Peyer's patch (tissue), 4 donors: ENCODE measurements around the gene PM20D2. TPM values are rescaled to one million over a fixed set of nuclear protein-coding genes. Genes with fewer than 3 reads are reported as not detected.

ENCODE experiments used
- DNase-seq, 3 donors: peaks; one replicate each; pipeline ENCODE4 v3.0.0-alpha.2; 2017 to 2019
- H3K27ac ChIP-seq, 4 donors: fragments of 200-600 bp; sonication (generic); one replicate each; pipeline ENCODE4 v1.5.1; 2016 to 2019
- H3K27me3 ChIP-seq, 2 donors: fragments of 200-600 bp; sonication (generic); one replicate each; pipeline ENCODE4 v1.5.1; 2019
- H3K36me3 ChIP-seq, 3 donors: fragments of 200-600 bp; sonication (generic); one replicate each; pipeline ENCODE4 v1.5.1; 2016 to 2019
- H3K4me1 ChIP-seq, 4 donors: fragments of 200-600 bp; sonication (generic); one replicate each; pipeline ENCODE4 v1.5.1; 2016 to 2019
- H3K4me3 ChIP-seq, 4 donors: fragments of 200-600 bp; sonication (generic); 1 replicate in 3 of 4; 2 replicates in 1 of 4; pipeline ENCODE4 v1.5.1; 2016 to 2019; ENCODE audit warnings: mild to moderate bottlenecking in 1 of 4
- H3K9me3 ChIP-seq, 4 donors: fragments of 200-600 bp; sonication (generic); one replicate each; pipeline ENCODE4 v1.5.1; 2016 to 2019; ENCODE audit warnings: mild to moderate bottlenecking in 1 of 4
- POLR2A ChIP-seq, 2 donors: fragments of 450-650 bp; IDR thresholded peaks; one replicate each; pipeline ENCODE4 v1.5.1; 2017; ENCODE audit warnings: antibody characterized with exemption in 2 of 2, mild to moderate bottlenecking in 2 of 2, moderate library complexity in 2 of 2
- total RNA-seq, 4 donors: library from RNA; depleted of rRNA; stranded (reverse); fragments of >200 nt; gene quantifications; one replicate each; pipeline ENCODE4 v1.1.0, GENCODE V29; 2016
- TF ChIP-seq, protein P1 (sequence below), 6 experiments: fragments of 450-650 bp in 4 of 6; fragments of 200-600 bp in 2 of 6; sonication (generic) in 1 of 6; IDR thresholded peaks; one replicate each; pipeline ENCODE4 v1.5.1; 2017 to 2019; ENCODE audit warnings: antibody characterized with exemption in 6 of 6, mild to moderate bottlenecking in 3 of 6, moderate library complexity in 1 of 6

Gene PM20D2, protein sequence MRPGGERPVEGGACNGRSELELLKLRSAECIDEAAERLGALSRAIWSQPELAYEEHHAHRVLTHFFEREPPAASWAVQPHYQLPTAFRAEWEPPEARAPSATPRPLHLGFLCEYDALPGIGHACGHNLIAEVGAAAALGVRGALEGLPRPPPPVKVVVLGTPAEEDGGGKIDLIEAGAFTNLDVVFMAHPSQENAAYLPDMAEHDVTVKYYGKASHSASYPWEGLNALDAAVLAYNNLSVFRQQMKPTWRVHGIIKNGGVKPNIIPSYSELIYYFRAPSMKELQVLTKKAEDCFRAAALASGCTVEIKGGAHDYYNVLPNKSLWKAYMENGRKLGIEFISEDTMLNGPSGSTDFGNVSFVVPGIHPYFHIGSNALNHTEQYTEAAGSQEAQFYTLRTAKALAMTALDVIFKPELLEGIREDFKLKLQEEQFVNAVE
- 10 to 100 TPM in 2 of 4 donors, 1 to 10 TPM in 2; 6.1 to 17.3 (median 9.3) TPM for total RNA-seq

DNA sequence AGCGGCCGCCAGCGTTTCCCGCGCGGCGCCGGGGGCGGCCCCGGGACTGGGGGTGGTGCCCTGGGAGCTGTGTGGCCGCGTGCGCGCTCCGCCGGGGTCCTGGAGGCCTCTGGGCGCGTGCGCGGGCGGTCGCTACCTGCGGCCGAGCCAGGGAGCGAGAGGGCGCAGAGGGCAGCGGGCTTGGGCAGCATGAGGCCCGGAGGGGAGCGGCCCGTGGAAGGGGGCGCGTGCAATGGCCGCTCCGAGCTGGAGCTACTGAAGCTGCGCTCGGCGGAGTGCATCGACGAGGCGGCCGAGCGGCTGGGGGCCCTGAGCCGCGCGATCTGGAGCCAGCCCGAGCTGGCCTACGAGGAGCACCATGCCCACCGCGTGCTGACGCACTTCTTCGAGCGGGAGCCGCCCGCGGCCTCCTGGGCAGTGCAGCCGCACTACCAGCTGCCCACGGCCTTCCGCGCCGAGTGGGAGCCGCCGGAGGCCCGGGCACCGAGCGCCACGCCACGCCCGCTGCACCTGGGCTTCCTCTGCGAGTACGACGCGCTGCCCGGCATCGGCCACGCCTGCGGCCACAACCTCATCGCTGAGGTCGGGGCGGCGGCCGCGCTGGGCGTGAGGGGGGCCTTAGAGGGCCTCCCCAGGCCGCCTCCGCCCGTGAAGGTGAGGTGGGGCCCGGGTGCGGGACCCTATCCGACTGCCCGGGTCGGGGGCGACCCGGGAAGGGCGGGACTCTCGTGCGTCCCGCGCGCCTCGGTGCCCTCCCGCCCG, at the start of gene PM20D2:
TSS of gene PM20D2 (plus strand) at position 100 of the 762 bp plus-strand sequence. CDS start at position 190, 90 bp downstream.
- peak in 1 of 2 donors; percentile 20 for TF ChIP-seq POLR2A (IDR thresholded peaks at IDR 0.05)
- TF ChIP-seq, protein P1, sequence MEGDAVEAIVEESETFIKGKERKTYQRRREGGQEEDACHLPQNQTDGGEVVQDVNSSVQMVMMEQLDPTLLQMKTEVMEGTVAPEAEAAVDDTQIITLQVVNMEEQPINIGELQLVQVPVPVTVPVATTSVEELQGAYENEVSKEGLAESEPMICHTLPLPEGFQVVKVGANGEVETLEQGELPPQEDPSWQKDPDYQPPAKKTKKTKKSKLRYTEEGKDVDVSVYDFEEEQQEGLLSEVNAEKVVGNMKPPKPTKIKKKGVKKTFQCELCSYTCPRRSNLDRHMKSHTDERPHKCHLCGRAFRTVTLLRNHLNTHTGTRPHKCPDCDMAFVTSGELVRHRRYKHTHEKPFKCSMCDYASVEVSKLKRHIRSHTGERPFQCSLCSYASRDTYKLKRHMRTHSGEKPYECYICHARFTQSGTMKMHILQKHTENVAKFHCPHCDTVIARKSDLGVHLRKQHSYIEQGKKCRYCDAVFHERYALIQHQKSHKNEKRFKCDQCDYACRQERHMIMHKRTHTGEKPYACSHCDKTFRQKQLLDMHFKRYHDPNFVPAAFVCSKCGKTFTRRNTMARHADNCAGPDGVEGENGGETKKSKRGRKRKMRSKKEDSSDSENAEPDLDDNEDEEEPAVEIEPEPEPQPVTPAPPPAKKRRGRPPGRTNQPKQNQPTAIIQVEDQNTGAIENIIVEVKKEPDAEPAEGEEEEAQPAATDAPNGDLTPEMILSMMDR (IDR thresholded peaks at IDR 0.05): peak in 1 of 6 experiments; percentile 4
- Histone ChIP-seq H3K27me3 (no peaks in the 10 kb centered on the region), H3K27ac (peak within 1 kb of the TSS; percentile 63 to 90 (median 84)), H3K9me3 (no peaks in the 10 kb centered on the region), H3K4me3 (peak within 1 kb of the TSS; percentile 61 to 96 (median 77)), H3K36me3 (no peaks in the 10 kb centered on the region), H3K4me1 (no peaks in the 10 kb centered on the region)
- peak; percentile 61 to 83 (median 79) for DNase-seq

DNA sequence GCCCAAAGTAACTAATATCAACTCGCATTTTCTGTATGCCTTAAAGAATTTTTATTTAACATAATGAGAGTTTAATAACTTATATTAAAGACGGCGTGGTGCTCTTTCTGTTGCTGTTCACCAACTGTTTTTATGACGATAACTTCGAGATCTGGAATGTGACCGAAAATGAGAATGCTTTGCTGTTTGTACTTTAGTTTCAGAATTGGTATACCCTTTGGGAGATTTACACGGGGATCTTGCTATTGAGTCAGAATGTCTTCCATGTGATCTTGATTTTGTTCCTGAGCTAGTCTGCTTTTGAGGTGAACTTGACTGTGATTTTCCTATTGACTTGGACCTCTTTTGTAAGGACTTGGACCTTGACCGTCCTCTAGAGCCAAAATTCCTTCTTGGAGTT, 47.4 kb upstream of the PM20D2 start:
- Histone ChIP-seq H3K4me3 (no peak overlapping the region), H3K9me3 (no peaks in the 10 kb centered on the region), H3K27ac (no peak overlapping the region), H3K27me3 (no peaks in the 10 kb centered on the region), H3K36me3 (no peaks in the 10 kb centered on the region), H3K4me1 (no peaks in the 10 kb centered on the region)
- no peak for TF ChIP-seq POLR2A (IDR thresholded peaks at IDR 0.05)
- TF ChIP-seq, protein P1 (IDR thresholded peaks at IDR 0.05): no peak
- no peak for DNase-seq

DNA sequence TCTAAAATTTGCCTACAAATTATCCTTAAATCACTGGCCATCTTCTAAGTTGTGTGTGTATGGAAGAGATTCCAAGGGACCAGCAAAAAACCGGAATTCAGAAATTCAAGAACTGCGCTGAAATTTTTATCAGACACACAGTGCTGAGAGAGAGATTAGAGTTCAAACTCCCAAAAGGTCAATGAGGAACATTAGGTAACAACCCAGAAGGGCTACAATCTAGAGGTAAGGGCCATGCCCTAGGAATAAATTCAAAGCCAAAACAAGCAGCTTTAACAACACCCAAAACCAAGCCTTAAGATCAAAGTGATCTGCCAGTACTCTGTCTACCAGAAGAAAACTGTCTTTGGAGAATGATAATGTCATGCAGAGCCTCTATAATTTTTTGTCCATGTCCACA, 45.7 kb upstream of the PM20D2 start:
- no peak overlapping the region for H3K4me3 ChIP-seq
- no peak overlapping the region for H3K27ac ChIP-seq
- TF ChIP-seq, protein P1 (IDR thresholded peaks at IDR 0.05): no peak
- TF ChIP-seq POLR2A (IDR thresholded peaks at IDR 0.05): no peak
- no peaks in the 10 kb centered on the region for H3K27me3 ChIP-seq
- H3K9me3 ChIP-seq: no peaks in the 10 kb centered on the region
- no peaks in the 10 kb centered on the region for H3K4me1 ChIP-seq
- no peaks in the 10 kb centered on the region for H3K36me3 ChIP-seq
- DNase-seq: no peak

DNA sequence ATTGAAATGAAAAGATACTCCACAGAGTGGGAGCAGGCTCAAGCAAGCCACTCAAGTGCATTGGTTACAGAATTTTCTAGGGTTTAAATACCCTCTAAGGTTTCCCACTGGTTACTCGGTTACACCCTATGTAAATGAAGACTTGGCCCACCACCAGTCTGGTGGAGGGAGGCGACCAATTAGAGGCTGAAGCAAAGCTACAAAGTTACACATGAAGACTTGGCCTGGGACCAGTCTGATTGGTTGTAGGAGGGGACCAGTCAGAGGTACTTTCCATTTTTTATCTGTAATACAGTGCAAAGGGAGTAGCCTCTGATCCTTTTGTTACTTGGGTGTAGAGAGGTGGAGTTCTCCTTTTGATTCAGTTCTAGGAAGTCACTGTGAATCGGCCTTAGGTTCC, 35.6 kb upstream of the PM20D2 start:
- H3K9me3 ChIP-seq: no peaks in the 10 kb centered on the region
- H3K4me3 ChIP-seq: no peak overlapping the region
- DNase-seq: no peak
- H3K27me3 ChIP-seq: no peaks in the 10 kb centered on the region
- TF ChIP-seq, protein P1 (IDR thresholded peaks at IDR 0.05): no peak
- TF ChIP-seq POLR2A (IDR thresholded peaks at IDR 0.05): no peak
- no peak overlapping the region for H3K27ac ChIP-seq
- H3K4me1 ChIP-seq: no peaks in the 10 kb centered on the region
- H3K36me3 ChIP-seq: no peaks in the 10 kb centered on the region

DNA sequence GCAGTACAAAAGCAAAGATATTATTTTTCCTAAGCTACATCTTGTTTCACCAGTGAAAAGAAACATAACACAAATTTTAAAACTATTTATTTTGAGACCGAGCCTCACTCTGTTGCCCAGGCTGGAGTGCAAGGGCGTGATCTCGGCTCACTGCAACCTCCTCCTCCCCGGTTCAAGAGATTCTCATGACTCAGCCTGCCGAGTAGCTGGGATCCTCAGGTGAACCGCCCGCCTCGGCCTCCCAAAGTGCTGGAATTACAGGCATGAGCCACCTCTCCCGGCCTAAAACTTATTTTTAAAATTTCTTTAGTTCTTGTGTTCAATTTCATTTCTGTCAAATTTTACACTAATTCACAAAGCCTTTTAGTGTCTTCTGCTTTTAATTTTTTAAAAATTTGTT, 33.9 kb upstream of the PM20D2 start:
- Histone ChIP-seq H3K4me3 (no peak overlapping the region), H3K36me3 (no peaks in the 10 kb centered on the region), H3K27me3 (no peaks in the 10 kb centered on the region), H3K27ac (no peak overlapping the region), H3K4me1 (peaks cover 0 to 2% (median under 1%) of the 10 kb centered on the region in 4 donors), H3K9me3 (no peaks in the 10 kb centered on the region)
- DNase-seq: no peak
- TF ChIP-seq, protein P1 (IDR thresholded peaks at IDR 0.05): no peak
- TF ChIP-seq POLR2A (IDR thresholded peaks at IDR 0.05): no peak
